A549 treated with RU486 at 1 μM for 4 hours (cell line): ENCODE results near the gene NIM1K. TPM values are rescaled to one million over a fixed set of nuclear protein-coding genes. Genes with fewer than 3 reads are reported as not detected.

Source experiments
- total RNA-seq: library from RNA; stranded (reverse); fragments of 200-300 nt; extraction: Qiagen RNA extraction; gene quantifications from 5 replicates; pipeline ENCODE4 v1.2.3, GENCODE V29; 2022; ENCODE audit warnings: low read depth

NIM1K gene
- total RNA-seq, result 0.08 to 0.30 TPM (median 0.25 TPM) in 5 replicates

GRCh38 chr5:43191740-43192557 is at the start of gene NIM1K:
NIM1K (plus strand) TSS chr5:43192225; CDS start chr5:43245776, 53,551 bp downstream.

DNA sequence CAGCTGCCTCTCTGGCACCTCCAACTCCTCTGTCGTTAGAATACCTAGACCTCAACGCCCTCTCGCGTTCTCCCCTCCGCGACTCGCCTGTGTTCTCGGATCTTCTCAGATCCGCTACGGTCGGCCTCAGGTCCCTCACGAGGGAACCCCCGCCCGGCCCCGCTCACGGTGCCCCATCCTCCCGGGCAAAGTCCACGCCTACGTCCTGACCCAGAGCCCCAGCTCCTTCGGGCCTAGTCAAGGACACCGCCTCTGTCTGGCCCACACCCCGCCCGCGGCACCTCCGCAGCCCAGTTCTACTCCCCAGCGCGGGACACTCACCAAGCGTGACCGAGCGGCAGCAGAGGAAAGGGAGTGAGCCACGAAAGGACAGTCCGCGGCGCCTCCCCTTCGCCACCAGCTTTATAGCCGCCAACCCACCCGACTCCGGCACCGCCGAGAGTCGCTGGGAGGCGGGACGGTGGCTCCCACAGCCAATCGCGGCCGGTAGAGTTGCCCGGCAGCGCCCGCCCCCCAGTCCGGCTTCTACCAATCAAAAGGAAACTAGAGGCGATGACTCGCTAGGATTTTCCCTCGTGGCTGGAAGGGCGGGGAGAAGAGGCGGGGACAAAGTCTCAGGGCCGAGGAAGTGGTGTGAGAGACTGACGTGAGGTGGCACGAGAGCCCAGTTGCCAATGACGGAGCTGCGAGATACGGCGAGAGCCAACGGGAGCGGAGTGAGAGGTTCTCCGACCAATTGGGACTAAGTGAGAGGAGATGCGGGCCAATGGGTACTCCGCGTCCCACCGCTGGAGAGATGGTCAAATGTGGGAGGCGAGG is 121.2 kb downstream of the NIM1K start, which contains the start of gene HMGCS1:
HMGCS1 (minus strand) TSS at position 378 of the 819 bp plus-strand sequence. CDS start 14,447 bp downstream, outside the sequence.

Other genes starting within 250 kb of the NIM1K start
- 1.9 to 3.0 TPM (median 2.2 TPM) in 5 replicates for gene ANXA2R, start 151.9 kb upstream of the NIM1K start, total RNA-seq
- 17.8 to 28.0 TPM (median 23.1 TPM) in 5 replicates for gene ZNF131, start 71.3 kb upstream of the NIM1K start, total RNA-seq
- 45.8 to 59.7 TPM (median 53.7 TPM) in 5 replicates for gene HMGCS1, start 121.2 kb downstream of the NIM1K start, total RNA-seq
- 0.09 to 0.21 TPM (median 0.19 TPM) in 3 of 5 replicates, not detected in the others for gene CCL28, start 220.2 kb downstream of the NIM1K start, total RNA-seq